NB4 (cell line): ENCODE measurements around the gene SSPN.

Experiments used
- CTCF ChIP-seq: IDR thresholded peaks from one replicate; pipeline ENCODE4 v1.5.1; 2012; ENCODE audit warnings: low read depth, low read length
- POLR2A ChIP-seq: IDR thresholded peaks from 2 replicates; pipeline ENCODE4 v1.6.1; 2011; ENCODE audit warnings: mild to moderate bottlenecking; ENCODE audit not compliant: insufficient read length; ENCODE audit errors: extremely low read depth

- TF ChIP-seq POLR2A (no peak), CTCF (no peak)
These were observed 97.2 kb downstream of the SSPN start for GRCh38 chr12:26292596-26292995.
